ENCODE results near the gene ACSF2. TPM values are rescaled to one million over a fixed set of nuclear protein-coding genes. Genes with fewer than 3 reads are reported as not detected.

ACSF2 gene
- total RNA-seq, 1 experiment from 2014 or later = 17.2 TPM

- Histone ChIP-seq H3K27ac (ENCODE audit: low read length) (no peak overlapping the region), H3K27me3 (ENCODE audit: control insufficient read depth, insufficient read depth, low read length) (no peaks in the 10 kb centered on the region), H3K36me3 (ENCODE audit: control insufficient read depth, insufficient read depth, low read length) (no peaks in the 10 kb centered on the region), H3K9me3 (ENCODE audit: control insufficient read depth, insufficient read depth, low read depth, low read length) (no peaks in the 10 kb centered on the region), H3K4me1 (ENCODE audit: control insufficient read depth, insufficient read depth, low read length) (no peaks in the 10 kb centered on the region; the same call in 1 of the 2 replicates), H3K4me3 (ENCODE audit: low read depth in 2 of 2, low read length in 2 of 2) (no peak overlapping the region)
- TF ChIP-seq POLR2AphosphoS5 (IDR thresholded peaks at IDR 0.05; ENCODE audit: low read depth, low read length) (no peak), CTCF (IDR thresholded peaks at IDR 0.05) (no peak), SIN3A (IDR thresholded peaks at IDR 0.05; ENCODE audit: borderline replicate concordance, insufficient read depth, low read depth, low read length) (no peak), TCF7L2 (IDR thresholded peaks at IDR 0.05; ENCODE audit: low read depth, low read length) (no peak), REST (IDR thresholded peaks at IDR 0.05; ENCODE audit: insufficient read depth in 1 of 2, low read depth in 2 of 2, low read length in 1 of 2) (no peak)
- DNase-seq (ENCODE audit: low read depth, low spot score) (no peak), ATAC-seq (no peak)
- in situ Hi-C loops (cut with HindIII; ENCODE audit: low pct_unique_long_range_greater_than_20kb, low sequenced_read_pairs) (no loop called here), intact Hi-C loops (cut with micrococcal nuclease; ENCODE audit: unreplicated experiment) (no loop called here)
- ChIA-PET POLR2A (interaction anchor here (0.9 kb wide), 1 partner anchor 8 kb away, joined by 3 read pairs; no protein-coding TSS in a partner anchor), CTCF (no interaction called here)
- BruUV-seq (replicated peaks) = no TSS peak
Measured at GRCh38 chr17:50467114-50467854, 41.3 kb downstream of the ACSF2 start.

- in situ Hi-C loops (cut with HindIII; ENCODE audit: low pct_unique_long_range_greater_than_20kb, low sequenced_read_pairs) (no loop called here), intact Hi-C loops (cut with micrococcal nuclease; ENCODE audit: unreplicated experiment) (no loop called here)
- H3K27ac ChIP-seq (ENCODE audit: low read length) = no peak overlapping the region
- no peaks in the 10 kb centered on the region for H3K9me3 ChIP-seq (ENCODE audit: control insufficient read depth, insufficient read depth, low read depth, low read length)
- H3K4me3 ChIP-seq (ENCODE audit: low read depth in 2 of 2, low read length in 2 of 2) = no peak overlapping the region
- ATAC-seq = no peak
- H3K36me3 ChIP-seq (ENCODE audit: control insufficient read depth, insufficient read depth, low read length) = no peaks in the 10 kb centered on the region
- no peak for DNase-seq (ENCODE audit: low read depth, low spot score)
- POLR2A ChIA-PET = interaction anchor here (0.9 kb wide), 1 partner anchor 9 kb away, joined by 3 read pairs; no protein-coding TSS in a partner anchor
- no peak for TF ChIP-seq REST (IDR thresholded peaks at IDR 0.05; ENCODE audit: insufficient read depth in 1 of 2, low read depth in 2 of 2, low read length in 1 of 2)
- TF ChIP-seq CTCF (IDR thresholded peaks at IDR 0.05) = no peak
- no peak for TF ChIP-seq POLR2AphosphoS5 (IDR thresholded peaks at IDR 0.05; ENCODE audit: low read depth, low read length)
- TF ChIP-seq TCF7L2 (IDR thresholded peaks at IDR 0.05; ENCODE audit: low read depth, low read length) = no peak
- no peak for TF ChIP-seq SIN3A (IDR thresholded peaks at IDR 0.05; ENCODE audit: borderline replicate concordance, insufficient read depth, low read depth, low read length)
- CTCF ChIA-PET = no interaction called here
- H3K4me1 ChIP-seq (ENCODE audit: control insufficient read depth, insufficient read depth, low read length) = no peaks in the 10 kb centered on the region; the same call in 1 of the 2 replicates
- H3K27me3 ChIP-seq (ENCODE audit: control insufficient read depth, insufficient read depth, low read length) = no peaks in the 10 kb centered on the region
- BruUV-seq (replicated peaks) = no TSS peak
Measured at GRCh38 chr17:50467855-50468303, 41.9 kb downstream of the ACSF2 start.

Measured in Panc1 (cell line).